Astrocyte (in vitro differentiated cells and primary cell): ENCODE results near the gene GPC5. TPM values are rescaled to one million over a fixed set of nuclear protein-coding genes. Genes with fewer than 3 reads are reported as not detected.

Experiments
- DNase-seq: peaks from one replicate; pipeline ENCODE4 v3.0.0-alpha.2; 2010; ENCODE audit warnings: low read depth
- FAIRE-seq: peaks from 2 replicates; lab custom pipeline; 2011; peaks lifted over from hg19 to GRCh38; lab: Jason Lieb, UNC
- H2AFZ ChIP-seq: 2 replicates; pipeline ENCODE4 v1.6.0; 2012; ENCODE audit warnings: low read depth, low read length, inconsistent platforms
- H3K27ac ChIP-seq: 2 replicates; pipeline ENCODE4 v1.5.1; 2011; ENCODE audit warnings: low read depth, low read length, inconsistent platforms
- H3K27me3 ChIP-seq: 2 replicates; pipeline ENCODE4 v1.6.0; 2011; ENCODE audit warnings: low read length, inconsistent platforms; ENCODE audit not compliant: insufficient read depth
- H3K36me3 ChIP-seq: 2 replicates; pipeline ENCODE4 v1.5.1; 2011; ENCODE audit warnings: low read length, inconsistent platforms; ENCODE audit not compliant: insufficient read depth
- H3K4me1 ChIP-seq: 2 replicates; pipeline ENCODE4 v1.5.1; 2011; ENCODE audit warnings: low read length, inconsistent platforms; ENCODE audit not compliant: insufficient read depth
- H3K4me2 ChIP-seq: 2 replicates; pipeline ENCODE4 v1.6.0; 2012; ENCODE audit warnings: low read length, inconsistent platforms
- H3K4me3 ChIP-seq: 2 replicates; pipeline ENCODE4 v1.5.1; 2011; ENCODE audit warnings: low read depth, mild to moderate bottlenecking, low read length, inconsistent platforms; ENCODE audit not compliant: insufficient read depth
- H3K79me2 ChIP-seq: 2 replicates; pipeline ENCODE4 v1.6.0; 2012; ENCODE audit warnings: mild to moderate bottlenecking, low read length, inconsistent platforms; ENCODE audit not compliant: insufficient read depth
- H3K9ac ChIP-seq: 2 replicates; pipeline ENCODE4 v1.6.0; 2012; ENCODE audit warnings: mild to moderate bottlenecking, low read length, inconsistent platforms
- H3K9me3 ChIP-seq: 2 replicates; pipeline ENCODE4 v1.5.1; 2012; ENCODE audit warnings: low read depth, mild to moderate bottlenecking, low read length, inconsistent platforms; ENCODE audit not compliant: insufficient read depth
- H4K20me1 ChIP-seq: 2 replicates; pipeline ENCODE4 v1.6.0; 2012; ENCODE audit warnings: low read length, inconsistent platforms; ENCODE audit not compliant: insufficient read depth
- H3K27ac Mint-ChIP-seq: one replicate; pipeline ENCODE4 v1.8.0; 2021; ENCODE audit warnings: mild to moderate bottlenecking, mixed read lengths; ENCODE audit not compliant: unreplicated experiment
- H3K27me3 Mint-ChIP-seq: one replicate; pipeline ENCODE4 v1.8.0; 2021; ENCODE audit warnings: low read depth, mixed read lengths; ENCODE audit not compliant: unreplicated experiment
- H3K36me3 Mint-ChIP-seq: one replicate; pipeline ENCODE4 v1.8.0; 2021; ENCODE audit warnings: low read depth, mixed read lengths; ENCODE audit not compliant: unreplicated experiment
- H3K4me1 Mint-ChIP-seq: one replicate; pipeline ENCODE4 v1.8.0; 2021; ENCODE audit warnings: low read depth, mixed read lengths; ENCODE audit not compliant: unreplicated experiment
- H3K4me3 Mint-ChIP-seq: one replicate; pipeline ENCODE4 v1.8.0; 2021; ENCODE audit warnings: mild to moderate bottlenecking, moderate library complexity, mixed read lengths; ENCODE audit not compliant: unreplicated experiment
- H3K9me3 Mint-ChIP-seq: one replicate; pipeline ENCODE4 v1.8.0; 2021; ENCODE audit warnings: mild to moderate bottlenecking, mixed read lengths; ENCODE audit not compliant: unreplicated experiment
- CTCF ChIP-seq: IDR thresholded peaks from 2 replicates; pipeline ENCODE4 v1.5.1; 2011; ENCODE audit warnings: low read depth, mild to moderate bottlenecking, inconsistent platforms, low read length, moderate library complexity; ENCODE audit not compliant: insufficient read depth
- EZH2 ChIP-seq: IDR thresholded peaks from 2 replicates; pipeline ENCODE4 v1.6.1; 2012; ENCODE audit warnings: mild to moderate bottlenecking, low read length, inconsistent platforms; ENCODE audit not compliant: insufficient read depth
- total RNA-seq: library from RNA; stranded (reverse); gene quantifications from 2 replicates; pipeline ENCODE4 v1.2.1, GENCODE V29; 2021

GPC5 gene
- total RNA-seq, 1 donor from 2014 or later: 1.1 TPM

- FAIRE-seq: no peak
- H3K36me3 Mint-ChIP-seq: no peaks in the 10 kb centered on the region
- Histone ChIP-seq H3K79me2 (no peaks in the 10 kb centered on the region), H3K27me3 (no peaks in the 10 kb centered on the region), H4K20me1 (no peaks in the 10 kb centered on the region), H2AFZ (no peak overlapping the region), H3K27ac (no peak overlapping the region), H3K4me2 (no peak overlapping the region), H3K36me3 (no peaks in the 10 kb centered on the region), H3K9ac (no peak overlapping the region), H3K9me3 (no peaks in the 10 kb centered on the region), H3K4me3 (no peak overlapping the region), H3K4me1 (no peaks in the 10 kb centered on the region)
- H3K9me3 Mint-ChIP-seq: no peaks in the 10 kb centered on the region
- H3K4me1 Mint-ChIP-seq: no peaks in the 10 kb centered on the region
- no peak for DNase-seq
- H3K4me3 Mint-ChIP-seq: no peak overlapping the region
- no peak overlapping the region for H3K27ac Mint-ChIP-seq
- no peaks in the 10 kb centered on the region for H3K27me3 Mint-ChIP-seq
- no peak for TF ChIP-seq CTCF
Measured at GRCh38 chr13:91948736-91949135, 550.3 kb downstream of the GPC5 start.

- Mint-ChIP-seq H3K9me3 (no peaks in the 10 kb centered on the region), H3K4me3 (no peak overlapping the region), H3K4me1 (no peaks in the 10 kb centered on the region), H3K27me3 (no peaks in the 10 kb centered on the region), H3K27ac (no peak overlapping the region), H3K36me3 (no peaks in the 10 kb centered on the region)
- FAIRE-seq (no peak), DNase-seq (no peak)
- H2AFZ ChIP-seq: no peak overlapping the region
- no peak overlapping the region for H3K4me3 ChIP-seq
- TF ChIP-seq EZH2 (no peak), CTCF (no peak)
- H3K79me2 ChIP-seq: no peaks in the 10 kb centered on the region
- H3K36me3 ChIP-seq: no peaks in the 10 kb centered on the region
- H3K27ac ChIP-seq: no peak overlapping the region
- H3K27me3 ChIP-seq: no peaks in the 10 kb centered on the region
- no peak overlapping the region for H3K4me2 ChIP-seq
- H3K9ac ChIP-seq: no peak overlapping the region
- H3K4me1 ChIP-seq: no peaks in the 10 kb centered on the region
- H4K20me1 ChIP-seq: no peaks in the 10 kb centered on the region
- H3K9me3 ChIP-seq: no peaks in the 10 kb centered on the region
Measured at GRCh38 chr13:91950803-91951202, 552.4 kb downstream of the GPC5 start.

GRCh38 chr13:91955546-91956355 is 557.3 kb downstream of the GPC5 start:
- H3K36me3 ChIP-seq: no peaks in the 10 kb centered on the region
- no peak overlapping the region for H3K9ac ChIP-seq
- DNase-seq (no peak), FAIRE-seq (no peak)
- H3K4me3 ChIP-seq: no peak overlapping the region
- H3K36me3 Mint-ChIP-seq: no peaks in the 10 kb centered on the region
- no peaks in the 10 kb centered on the region for H3K27me3 Mint-ChIP-seq
- no peak overlapping the region for H3K4me3 Mint-ChIP-seq
- no peaks in the 10 kb centered on the region for H3K9me3 Mint-ChIP-seq
- H2AFZ ChIP-seq: no peak overlapping the region
- TF ChIP-seq EZH2 (no peak), CTCF (no peak)
- H3K79me2 ChIP-seq: no peaks in the 10 kb centered on the region
- no peak overlapping the region for H3K4me2 ChIP-seq
- no peaks in the 10 kb centered on the region for H3K27me3 ChIP-seq
- H3K27ac ChIP-seq: no peak overlapping the region
- H3K4me1 ChIP-seq: no peaks in the 10 kb centered on the region
- H3K27ac Mint-ChIP-seq: no peak overlapping the region
- H3K9me3 ChIP-seq: no peaks in the 10 kb centered on the region
- H3K4me1 Mint-ChIP-seq: no peaks in the 10 kb centered on the region
- H4K20me1 ChIP-seq: no peaks in the 10 kb centered on the region
